Stomach (tissue), 9 donors: Measurements from ENCODE around the gene ACTL10. TPM values are rescaled to one million over a fixed set of nuclear protein-coding genes. Genes with fewer than 3 reads are reported as not detected.

ENCODE experiments used
- DNase-seq, 2 donors: peaks; one replicate each; pipeline versions ENCODE4 v3.0.0 to v3.0.0-alpha.2; 2013 to 2019
- H3K27ac ChIP-seq, 5 donors: fragments of 200-600 bp in 4 of 5; sonication (generic) in 4 of 5; one replicate each; pipeline ENCODE4 v1.5.1; 2013 to 2019; ENCODE audit warnings: mild to moderate bottlenecking in 1 of 5, moderate library complexity in 1 of 5
- H3K27me3 ChIP-seq, 3 donors: fragments of 200-600 bp; sonication (generic); one replicate each; pipeline ENCODE4 v1.5.1; 2017 to 2019; ENCODE audit warnings: mixed run types in 1 of 3
- H3K36me3 ChIP-seq, 4 donors: fragments of 200-600 bp; sonication (generic); 1 replicate in 3 of 4; 2 replicates in 1 of 4; pipeline ENCODE4 v1.5.1; 2016 to 2019
- H3K4me1 ChIP-seq, 4 donors: fragments of 200-600 bp; sonication (generic); one replicate each; pipeline ENCODE4 v1.5.1; 2016 to 2019
- H3K4me3 ChIP-seq, 4 donors: fragments of 200-600 bp; sonication (generic) in 3 of 4; one replicate each; pipeline ENCODE4 v1.5.1; 2016 to 2019; ENCODE audit warnings: mild to moderate bottlenecking in 1 of 4
- H3K9me3 ChIP-seq, 4 donors: fragments of 200-600 bp; sonication (generic); one replicate each; pipeline ENCODE4 v1.5.1; 2016 to 2019
- CTCF ChIP-seq, 7 experiments: fragments of 450-650 bp in 4 of 7; fragments of 200-600 bp in 3 of 7; sonication (generic) in 3 of 7; IDR thresholded peaks; one replicate each; pipeline ENCODE4 v1.5.1; 2016 to 2019; ENCODE audit warnings: antibody characterized with exemption in 7 of 7, control low read depth in 2 of 7, mild to moderate bottlenecking in 1 of 7
- EP300 ChIP-seq: sonication (generic); formaldehyde crosslinking; IDR thresholded peaks from one replicate; pipeline ENCODE4 v1.6.1; 2017; ENCODE audit warnings: antibody characterized with exemption
- POLR2A ChIP-seq, 4 donors: fragments of 450-650 bp; IDR thresholded peaks; one replicate each; pipeline ENCODE4 v1.6.1; 2016; ENCODE audit warnings: antibody characterized with exemption in 4 of 4, control low read depth in 2 of 4, mild to moderate bottlenecking in 1 of 4, moderate library complexity in 1 of 4
- POLR2AphosphoS5 ChIP-seq, 3 donors: sonication (generic); formaldehyde crosslinking; IDR thresholded peaks; one replicate each; pipeline ENCODE4 v1.6.1; 2016; ENCODE audit warnings: antibody characterized with exemption in 3 of 3
- WGBS, 5 donors: extraction: QIAGEN DNeasy Blood & Tissue Kit in 3 of 5; methylation state at CpG; one replicate each; pipeline versions ENCODE4 v1.1.5 to v1.1.7; 2013 to 2018; 5-methylcytosine and 5-hydroxymethylcytosine counted together
- intact Hi-C: fragments of 100-400 bp; cut with DNase I; formaldehyde crosslinking; loops from one replicate; pipeline ENCODE4 v1.15.1; 2023; ENCODE audit warnings: low total_unique reads
- polyA plus RNA-seq, 3 donors: library from polyadenylated mRNA; stranded (reverse); fragments of 200-250 nt; gene quantifications; one replicate each; pipeline ENCODE4 v1.2.3, GENCODE V29; 2013
- total RNA-seq, 5 donors: library from RNA; depleted of rRNA; stranded (reverse); fragments of >200 nt; gene quantifications; one replicate each; pipeline versions ENCODE4 v1.1.0 to v1.2.3, GENCODE V29; 2014 to 2016
- donor health status: healthy with polysubstance abuse.
- donor health status: Bipolar disorder and iron deficiency.
- donor health status: healthy.

Gene ACTL10
- total and polyA plus RNA-seq, 8 donors, result 1.1 to 12.3 (median 1.4) TPM; not detected in 1

DNA sequence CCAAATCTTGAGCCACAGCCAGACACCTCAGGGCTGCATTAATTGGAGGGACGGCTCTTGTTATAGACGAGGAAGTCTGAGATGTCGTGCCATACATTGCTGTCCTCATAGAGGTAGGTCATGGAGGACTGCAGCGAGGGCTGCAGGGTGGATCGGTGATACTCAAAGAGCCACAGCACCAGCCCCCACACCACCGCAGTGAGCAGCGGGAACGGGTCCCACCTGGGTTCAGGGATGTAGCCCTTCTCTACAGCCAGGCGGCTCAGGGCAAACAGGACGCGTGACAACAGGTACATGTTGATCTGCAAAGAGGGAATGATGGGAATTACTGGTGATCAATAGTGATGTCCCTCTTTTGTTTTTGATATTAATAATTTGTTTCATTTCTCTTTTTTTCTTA, 40.9 kb downstream of the ACTL10 start:
- 84 to 94% (median 91%) methylated on average over 10 to 11 of the region's 11 CpGs for WGBS, 5 donors
- Histone ChIP-seq H3K4me3 (no peak overlapping the region), H3K4me1 (peaks cover 0 to 6% (median 0%) of the 10 kb centered on the region in 4 donors), H3K27me3 (no peaks in the 10 kb centered on the region), H3K36me3 (peaks cover 15 to 65% (median 51%) of the 10 kb centered on the region in 4 donors), H3K9me3 (no peaks in the 10 kb centered on the region), H3K27ac (no peak overlapping the region)
- intact Hi-C loops, result no loop called here
- TF ChIP-seq POLR2AphosphoS5 (IDR thresholded peaks at IDR 0.05), result no peak
- no peak for TF ChIP-seq CTCF (IDR thresholded peaks at IDR 0.05)
- no peak for TF ChIP-seq POLR2A (IDR thresholded peaks at IDR 0.05)
- TF ChIP-seq EP300, result no peak
- no peak for DNase-seq

GRCh38 chr20:33709398-33709797, 42.7 kb downstream of the ACTL10 start:
- WGBS, 5 donors, result 64 to 75% (median 68%) methylated on average over 2 of the region's 2 CpGs
- intact Hi-C loops, result no loop called here
- peak in 1 of 2 donors; percentile 44 for DNase-seq
- no peaks in the 10 kb centered on the region for H3K9me3 ChIP-seq
- no peak for TF ChIP-seq EP300
- TF ChIP-seq POLR2AphosphoS5 (IDR thresholded peaks at IDR 0.05), result no peak
- H3K27me3 ChIP-seq, result no peaks in the 10 kb centered on the region
- no peak overlapping the region for H3K27ac ChIP-seq
- no peak overlapping the region for H3K4me3 ChIP-seq
- H3K36me3 ChIP-seq, result peaks cover 20 to 73% (median 68%) of the 10 kb centered on the region in 4 donors
- H3K4me1 ChIP-seq, result no peaks in the 10 kb centered on the region

GRCh38 chr20:33709905-33710541, 43.3 kb downstream of the ACTL10 start:
- 63 to 75% (median 70%) methylated on average over 16 of the region's 16 CpGs for WGBS, 5 donors
- H3K4me3 ChIP-seq, result no peak overlapping the region
- H3K4me1 ChIP-seq, result no peaks in the 10 kb centered on the region
- no peak for TF ChIP-seq CTCF (IDR thresholded peaks at IDR 0.05)
- no peak for TF ChIP-seq POLR2A (IDR thresholded peaks at IDR 0.05)
- TF ChIP-seq EP300, result no peak
- TF ChIP-seq POLR2AphosphoS5 (IDR thresholded peaks at IDR 0.05), result no peak
- DNase-seq, result peak in 1 of 2 donors; percentile 65
- H3K27me3 ChIP-seq, result no peaks in the 10 kb centered on the region
- H3K9me3 ChIP-seq, result no peaks in the 10 kb centered on the region
- intact Hi-C loops, result no loop called here
- H3K27ac ChIP-seq, result no peak overlapping the region
- peaks cover 20 to 79% (median 73%) of the 10 kb centered on the region in 4 donors for H3K36me3 ChIP-seq

- Histone ChIP-seq H3K36me3 (peaks cover 20 to 83% (median 74%) of the 10 kb centered on the region in 4 donors), H3K27me3 (no peaks in the 10 kb centered on the region), H3K4me3 (no peak overlapping the region), H3K27ac (no peak overlapping the region), H3K4me1 (no peaks in the 10 kb centered on the region), H3K9me3 (no peaks in the 10 kb centered on the region)
- no peak for TF ChIP-seq EP300
- no peak for TF ChIP-seq CTCF (IDR thresholded peaks at IDR 0.05)
- TF ChIP-seq POLR2AphosphoS5 (IDR thresholded peaks at IDR 0.05), result no peak
- TF ChIP-seq POLR2A (IDR thresholded peaks at IDR 0.05), result no peak
- 73 to 80% (median 78%) methylated on average over 13 to 14 of the region's 14 CpGs for WGBS, 5 donors
- intact Hi-C loops, result no loop called here
- no peak for DNase-seq
Measured at GRCh38 chr20:33710681-33711445, 44.1 kb downstream of the ACTL10 start.

DNA sequence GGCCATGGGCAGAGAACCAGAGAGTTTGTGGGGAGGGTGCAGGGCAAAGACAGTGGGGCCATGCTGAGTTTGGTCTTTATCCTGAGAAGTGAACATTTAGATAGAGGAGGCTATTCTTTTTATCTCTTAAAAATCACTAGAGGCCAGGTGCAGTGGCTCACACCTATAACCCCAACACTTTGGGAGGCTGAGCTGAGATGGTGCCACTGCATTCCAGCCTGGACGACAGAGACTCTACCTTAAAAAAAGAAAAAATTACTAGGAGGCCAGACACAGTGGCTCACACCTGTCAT, 44.6 kb downstream of the ACTL10 start:
- H3K4me3 ChIP-seq, result no peak overlapping the region
- no peak for DNase-seq
- H3K9me3 ChIP-seq, result no peaks in the 10 kb centered on the region
- intact Hi-C loops, result no loop called here
- WGBS, 5 donors, result 70 to 95% (median 75%) methylated on average over 1 of the region's 1 CpG
- TF ChIP-seq POLR2AphosphoS5 (IDR thresholded peaks at IDR 0.05) (no peak), EP300 (no peak), CTCF (IDR thresholded peaks at IDR 0.05) (no peak), POLR2A (IDR thresholded peaks at IDR 0.05) (no peak)
- no peaks in the 10 kb centered on the region for H3K4me1 ChIP-seq
- no peaks in the 10 kb centered on the region for H3K27me3 ChIP-seq
- H3K27ac ChIP-seq, result no peak overlapping the region
- H3K36me3 ChIP-seq, result peaks cover 20 to 78% (median 68%) of the 10 kb centered on the region in 4 donors
